ENCODE measurements around the gene SYCN. TPM values are rescaled to one million over a fixed set of nuclear protein-coding genes. Genes with fewer than 3 reads are reported as not detected.

SYCN gene
- total RNA-seq, 4 donors from 2014 or later, result not detected

- TF ChIP-seq, protein P1, sequence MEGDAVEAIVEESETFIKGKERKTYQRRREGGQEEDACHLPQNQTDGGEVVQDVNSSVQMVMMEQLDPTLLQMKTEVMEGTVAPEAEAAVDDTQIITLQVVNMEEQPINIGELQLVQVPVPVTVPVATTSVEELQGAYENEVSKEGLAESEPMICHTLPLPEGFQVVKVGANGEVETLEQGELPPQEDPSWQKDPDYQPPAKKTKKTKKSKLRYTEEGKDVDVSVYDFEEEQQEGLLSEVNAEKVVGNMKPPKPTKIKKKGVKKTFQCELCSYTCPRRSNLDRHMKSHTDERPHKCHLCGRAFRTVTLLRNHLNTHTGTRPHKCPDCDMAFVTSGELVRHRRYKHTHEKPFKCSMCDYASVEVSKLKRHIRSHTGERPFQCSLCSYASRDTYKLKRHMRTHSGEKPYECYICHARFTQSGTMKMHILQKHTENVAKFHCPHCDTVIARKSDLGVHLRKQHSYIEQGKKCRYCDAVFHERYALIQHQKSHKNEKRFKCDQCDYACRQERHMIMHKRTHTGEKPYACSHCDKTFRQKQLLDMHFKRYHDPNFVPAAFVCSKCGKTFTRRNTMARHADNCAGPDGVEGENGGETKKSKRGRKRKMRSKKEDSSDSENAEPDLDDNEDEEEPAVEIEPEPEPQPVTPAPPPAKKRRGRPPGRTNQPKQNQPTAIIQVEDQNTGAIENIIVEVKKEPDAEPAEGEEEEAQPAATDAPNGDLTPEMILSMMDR (IDR thresholded peaks at IDR 0.05; ENCODE audit: low read depth), result no peak
Observed at GRCh38 chr19:39155741-39156140, 48.3 kb downstream of the SYCN start.

DNA sequence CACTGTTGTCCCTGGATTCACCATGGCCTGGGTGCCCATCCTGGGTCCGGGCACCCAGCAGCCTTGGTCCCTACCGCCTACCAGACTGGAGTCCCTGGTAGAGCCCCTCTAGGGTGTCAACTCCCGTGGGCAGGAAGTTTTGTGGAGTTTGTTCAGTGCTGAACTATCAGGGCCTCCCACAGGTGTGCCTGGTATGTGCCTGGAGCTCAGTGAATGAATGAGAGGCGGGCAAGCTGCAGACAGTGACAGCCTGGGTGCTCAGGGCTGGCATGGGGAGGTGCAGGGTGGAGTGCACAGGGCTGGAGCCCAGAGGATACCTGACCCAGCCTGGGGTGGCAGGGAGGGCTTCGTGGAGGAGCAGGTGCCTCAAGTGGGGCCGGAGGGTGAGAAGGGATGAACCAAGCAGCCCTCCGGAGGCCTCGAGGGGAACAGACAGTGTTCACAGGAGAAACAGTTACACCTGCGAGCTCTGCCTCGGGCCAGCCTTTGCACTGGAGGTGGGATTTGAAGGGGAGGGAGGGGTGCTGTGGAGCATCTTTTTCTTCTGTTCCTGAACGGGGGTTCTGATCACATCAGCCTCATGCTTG, 48.9 kb downstream of the SYCN start:
- TF ChIP-seq, protein P1 (IDR thresholded peaks at IDR 0.05; ENCODE audit: low read depth), result no peak

DNA sequence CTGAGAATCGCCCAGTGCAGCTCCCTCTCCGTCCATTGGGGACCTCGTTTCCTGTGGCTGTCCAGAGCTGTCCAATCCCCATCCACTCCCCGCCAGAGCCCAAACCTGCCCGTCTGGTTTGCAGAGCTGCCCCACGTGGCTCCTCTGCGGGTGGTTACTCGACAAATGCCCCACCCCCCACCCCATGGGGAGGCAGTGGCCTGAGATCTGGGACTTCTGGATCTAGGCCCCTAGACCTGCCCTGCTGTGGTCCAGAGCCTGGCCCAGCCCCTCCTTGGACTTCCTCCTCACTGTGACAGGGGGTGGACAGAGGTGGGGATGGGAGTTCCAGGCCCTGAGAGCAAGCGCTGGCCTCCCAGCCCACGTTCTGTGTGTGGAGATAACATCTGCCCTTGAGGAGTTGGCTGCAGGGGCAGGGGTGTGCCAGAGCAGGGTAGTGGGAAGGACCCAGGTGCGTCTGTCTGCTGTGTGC, 49.4 kb downstream of the SYCN start:
- TF ChIP-seq, protein P1 (IDR thresholded peaks at IDR 0.05; ENCODE audit: low read depth), result no peak

DNA sequence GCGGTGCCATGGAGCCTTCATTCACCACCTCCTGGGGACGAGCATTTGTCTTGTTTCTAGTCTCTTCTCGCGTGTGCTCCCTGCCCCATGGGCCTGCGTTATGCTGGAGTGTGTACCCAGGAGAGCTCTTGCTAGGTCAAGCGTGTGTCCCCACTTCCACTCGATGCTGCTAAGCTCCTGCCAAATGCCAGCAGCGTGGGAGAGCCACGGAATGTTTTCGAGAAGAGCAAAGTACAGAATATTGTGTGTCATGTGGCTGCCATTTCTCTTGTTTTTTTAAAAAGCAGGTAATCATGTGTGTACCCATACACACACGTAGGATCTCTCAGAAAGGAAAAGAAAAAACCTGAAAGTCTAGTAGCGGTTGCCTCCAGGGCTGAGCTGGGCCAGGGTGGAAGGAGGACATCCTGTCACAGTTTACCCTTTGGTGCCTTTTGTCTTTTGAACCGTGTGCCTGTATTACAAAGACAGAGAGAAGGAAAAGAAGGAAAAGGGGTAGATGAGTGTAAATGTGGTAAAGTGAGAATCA, 49.9 kb downstream of the SYCN start:
- TF ChIP-seq, protein P1 (IDR thresholded peaks at IDR 0.05; ENCODE audit: low read depth), result no peak

Other genes with a start within 250 kb of the SYCN start
- gene FBXO17, start 228.5 kb downstream of the SYCN start, total RNA-seq, result 10 to 100 TPM; 12.6 to 88.7 (median 53.1) TPM
- gene FBXO27, start 171.7 kb downstream of the SYCN start, total RNA-seq, result 10 to 100 TPM in 2 of 4 donors, 1 to 10 TPM in 2; 5.4 to 20.5 (median 8.7) TPM
- not detected for gene ACP7, start 119.9 kb downstream of the SYCN start, total RNA-seq
- 1 to 10 TPM; 4.0 to 4.8 (median 4.6) TPM for gene PAK4, start 78.5 kb downstream of the SYCN start, total RNA-seq
- gene NCCRP1, start 7.3 kb downstream of the SYCN start, total RNA-seq, result not detected
- not detected for gene IFNL3, start 40.7 kb upstream of the SYCN start, total RNA-seq
- gene IFNL4, start 44.6 kb upstream of the SYCN start, total RNA-seq, result not detected
- gene IFNL2, start 64.1 kb upstream of the SYCN start, total RNA-seq, result not detected
- gene IFNL1, start 92.1 kb upstream of the SYCN start, total RNA-seq, result not detected
- 1 to 10 TPM in 1 of 4 donors, under 1 TPM in 3; 0.33 to 1.0 (median 0.82) TPM for gene LRFN1, start 116.6 kb upstream of the SYCN start, total RNA-seq
- 10 to 100 TPM; 33.9 to 75.1 (median 43.2) TPM for gene GMFG, start 131.8 kb upstream of the SYCN start, total RNA-seq
- gene SAMD4B, start 138.2 kb upstream of the SYCN start, total RNA-seq, result 10 to 100 TPM; 45.9 to 83.8 (median 49.4) TPM
- 10 to 100 TPM; 24.3 to 32.4 (median 30.2) TPM for gene PAF1, start 186.8 kb upstream of the SYCN start, total RNA-seq
- 10 to 100 TPM; 23.1 to 28.9 (median 26.4) TPM for gene MED29, start 187.1 kb upstream of the SYCN start, total RNA-seq
- 100 to 1,000 TPM in 2 of 4 donors, 10 to 100 TPM in 2; 76.9 to 156 (median 95.5) TPM for gene ZFP36, start 202.6 kb upstream of the SYCN start, total RNA-seq
- 10 to 100 TPM in 2 of 4 donors, 1 to 10 TPM in 2; 7.9 to 19.4 (median 10.0) TPM for gene PLEKHG2, start 208.4 kb upstream of the SYCN start, total RNA-seq
- 1,000 to 10,000 TPM; 1,086 to 2,005 (median 1,454) TPM for gene RPS16, start 231.7 kb upstream of the SYCN start, total RNA-seq
- 10 to 100 TPM; 41.7 to 87.4 (median 59.6) TPM for gene SUPT5H, start 241.3 kb upstream of the SYCN start, total RNA-seq

Measured in subcutaneous adipose tissue (tissue), 4 donors.